CD4-positive, alpha-beta memory T cell (primary cell): ENCODE data around the gene VEZT. TPM values are rescaled to one million over a fixed set of nuclear protein-coding genes. Genes with fewer than 3 reads are reported as not detected.

Experiments used
- CTCF ChIA-PET: fragments of 350-600 bp; sonication (Branson Sonifier 250); formaldehyde crosslinking; loops from one replicate; lab custom pipeline; 2021; ENCODE audit warnings: inconsistent platforms; ENCODE audit not compliant: partially characterized antibody; lab: Charles Lee
- POLR2A ChIA-PET: fragments of 350-600 bp; sonication (Branson Sonifier 250); formaldehyde crosslinking; loops from one replicate; lab custom pipeline; 2021; ENCODE audit not compliant: partially characterized antibody; lab: Charles Lee
- DNase-seq, 5 donors: peaks; one replicate each; pipeline versions ENCODE4 v3.0.0 to v3.0.0-alpha.2; 2020 to 2022; ENCODE audit warnings: mixed read lengths in 1 of 5
- H3K27ac ChIP-seq: one replicate; pipeline ENCODE4 v1.7.0; 2013; ENCODE audit warnings: low read depth, low read length
- H3K27me3 ChIP-seq: 2 replicates; pipeline ENCODE4 v1.7.0; 2013; ENCODE audit warnings: mild to moderate bottlenecking, low read length, moderate library complexity; ENCODE audit not compliant: insufficient read depth
- H3K36me3 ChIP-seq: 2 replicates; pipeline ENCODE4 v1.7.0; 2013; ENCODE audit warnings: mild to moderate bottlenecking, low read length, moderate library complexity; ENCODE audit not compliant: insufficient read depth
- H3K4me1 ChIP-seq: 2 replicates; pipeline ENCODE4 v1.7.0; 2013; ENCODE audit warnings: mild to moderate bottlenecking, low read length, moderate library complexity; ENCODE audit not compliant: insufficient read depth
- H3K4me3 ChIP-seq, 2 donors: one replicate each; pipeline ENCODE4 v1.7.0; 2013; ENCODE audit warnings: low read length in 2 of 2, mild to moderate bottlenecking in 1 of 2
- H3K9me3 ChIP-seq, 2 donors: one replicate each; pipeline ENCODE4 v1.7.0; 2013; ENCODE audit warnings: low read length in 2 of 2, control low read depth in 1 of 2; ENCODE audit not compliant: control insufficient read depth in 1 of 2
- H3K27ac Mint-ChIP-seq, 7 donors: one replicate each; pipeline ENCODE4 v1.8.0; 2020 to 2021; ENCODE audit warnings: mixed read lengths in 7 of 7, mild to moderate bottlenecking in 6 of 7, inconsistent platforms in 3 of 7, moderate library complexity in 3 of 7
- H3K27me3 Mint-ChIP-seq, 2 donors: one replicate each; pipeline ENCODE4 v1.8.0; 2020 to 2021; ENCODE audit warnings: mixed read lengths in 2 of 2
- H3K36me3 Mint-ChIP-seq, 2 donors: one replicate each; pipeline ENCODE4 v1.8.0; 2020 to 2021; ENCODE audit warnings: mixed read lengths in 2 of 2, inconsistent platforms in 1 of 2, mild to moderate bottlenecking in 1 of 2
- H3K4me1 Mint-ChIP-seq, 4 donors: one replicate each; pipeline ENCODE4 v1.8.0; 2020 to 2021; ENCODE audit warnings: mixed read lengths in 4 of 4, mild to moderate bottlenecking in 1 of 4
- H3K4me3 Mint-ChIP-seq, 8 donors: one replicate each; pipeline ENCODE4 v1.8.0; 2020 to 2021; ENCODE audit warnings: mixed read lengths in 8 of 8, mild to moderate bottlenecking in 7 of 8, moderate library complexity in 6 of 8, inconsistent platforms in 3 of 8
- H3K9me3 Mint-ChIP-seq, 8 donors: one replicate each; pipeline ENCODE4 v1.8.0; 2020 to 2021; ENCODE audit warnings: mixed read lengths in 8 of 8, mild to moderate bottlenecking in 5 of 8, inconsistent platforms in 3 of 8, moderate library complexity in 1 of 8
- intact Hi-C: fragments of 100-400 bp; cut with micrococcal nuclease; formaldehyde crosslinking; loops from one replicate; pipeline ENCODE4 v1.15.1; 2023
- polyA plus RNA-seq, 2 donors: library from polyadenylated mRNA; unstranded; fragments of 300-500 nt; fragmentation: Illumina TruSeq; gene quantifications; one replicate each; pipeline ENCODE4 v1.2.3, GENCODE V29; 2021
- total RNA-seq, 2 experiments: library from RNA; stranded (reverse); gene quantifications; one replicate each; pipeline ENCODE4 v1.2.3, GENCODE V29; 2021

The VEZT gene, protein sequence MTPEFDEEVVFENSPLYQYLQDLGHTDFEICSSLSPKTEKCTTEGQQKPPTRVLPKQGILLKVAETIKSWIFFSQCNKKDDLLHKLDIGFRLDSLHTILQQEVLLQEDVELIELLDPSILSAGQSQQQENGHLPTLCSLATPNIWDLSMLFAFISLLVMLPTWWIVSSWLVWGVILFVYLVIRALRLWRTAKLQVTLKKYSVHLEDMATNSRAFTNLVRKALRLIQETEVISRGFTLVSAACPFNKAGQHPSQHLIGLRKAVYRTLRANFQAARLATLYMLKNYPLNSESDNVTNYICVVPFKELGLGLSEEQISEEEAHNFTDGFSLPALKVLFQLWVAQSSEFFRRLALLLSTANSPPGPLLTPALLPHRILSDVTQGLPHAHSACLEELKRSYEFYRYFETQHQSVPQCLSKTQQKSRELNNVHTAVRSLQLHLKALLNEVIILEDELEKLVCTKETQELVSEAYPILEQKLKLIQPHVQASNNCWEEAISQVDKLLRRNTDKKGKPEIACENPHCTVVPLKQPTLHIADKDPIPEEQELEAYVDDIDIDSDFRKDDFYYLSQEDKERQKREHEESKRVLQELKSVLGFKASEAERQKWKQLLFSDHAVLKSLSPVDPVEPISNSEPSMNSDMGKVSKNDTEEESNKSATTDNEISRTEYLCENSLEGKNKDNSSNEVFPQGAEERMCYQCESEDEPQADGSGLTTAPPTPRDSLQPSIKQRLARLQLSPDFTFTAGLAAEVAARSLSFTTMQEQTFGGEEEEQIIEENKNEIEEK
- 10 to 100 TPM; 43.9 to 49.4 TPM for total RNA-seq
- polyA plus RNA-seq, result 10 to 100 TPM; 22.3 to 25.9 TPM

DNA sequence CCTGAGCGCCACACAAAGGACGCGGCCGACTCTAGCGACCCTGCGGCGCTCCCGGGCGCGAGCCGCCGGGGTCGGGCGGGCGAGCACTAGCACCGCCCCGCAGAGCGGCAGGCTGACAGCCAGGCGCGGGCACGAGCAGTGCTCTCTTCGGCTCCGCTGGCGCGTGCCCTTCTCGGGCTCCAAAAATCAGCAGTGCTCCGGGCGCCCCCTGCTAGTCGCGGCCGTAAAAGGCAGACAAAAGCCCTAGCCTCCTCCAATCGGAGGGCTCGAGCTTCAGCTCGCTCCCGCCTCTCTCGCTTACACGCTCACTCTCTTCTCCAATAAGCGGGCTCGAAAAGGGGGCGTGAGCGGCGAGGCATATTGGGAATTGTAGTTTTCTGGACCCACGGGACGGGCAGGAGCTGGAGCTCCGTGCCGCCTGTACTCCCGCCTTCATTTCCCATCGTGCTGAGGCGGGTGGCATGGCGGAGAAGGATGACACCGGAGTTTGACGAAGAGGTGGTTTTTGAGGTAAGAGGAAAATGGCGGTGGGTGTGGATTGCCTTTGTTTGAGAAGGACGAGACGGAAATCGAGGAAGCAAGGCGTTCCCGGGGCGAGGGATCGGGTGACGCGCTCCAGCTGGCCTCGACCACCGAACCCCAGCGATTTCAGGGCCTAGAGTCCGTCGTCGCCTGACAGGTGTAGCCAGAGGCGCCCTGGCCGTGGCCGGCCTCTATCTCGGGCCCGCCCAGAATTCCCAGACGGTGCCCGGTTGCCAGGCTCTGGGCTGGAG, at the start of gene VEZT, which contains the start of gene FGD6:
TSS of gene VEZT (plus strand) at position 431 of the 773 bp plus-strand sequence. CDS start at position 475, 44 bp downstream.
TSS of gene FGD6 (minus strand) at position 91 of the 773 bp plus-strand sequence. CDS start 227 bp downstream, outside the sequence.
- H3K4me1 Mint-ChIP-seq, result peaks cover 23 to 45% (median 34%) of the 10 kb centered on the region in 4 donors

DNA sequence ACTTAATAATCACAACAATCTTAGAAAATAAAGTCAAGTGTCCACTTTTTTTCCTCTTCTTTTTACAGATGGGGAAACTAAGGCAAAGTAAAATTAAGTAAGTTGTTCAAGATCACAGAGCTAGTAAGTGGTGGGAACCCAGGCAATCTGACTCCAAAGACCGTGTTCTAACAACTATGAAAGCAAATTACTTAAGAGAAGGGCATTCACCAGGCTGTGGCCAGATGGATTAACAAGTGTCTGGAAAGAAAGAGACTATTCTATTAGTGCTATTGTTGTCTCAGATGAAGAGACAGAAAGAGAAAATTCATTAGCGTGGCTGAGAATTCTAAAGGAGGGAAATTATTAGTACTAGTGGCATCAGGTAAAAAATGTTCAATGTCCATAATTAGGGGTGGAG, 48.9 kb upstream of the VEZT start:
- H3K4me1 Mint-ChIP-seq, result no peaks in the 10 kb centered on the region
- ChIA-PET CTCF (no interaction called here), POLR2A (no interaction called here)
- H3K9me3 Mint-ChIP-seq, result no peaks in the 10 kb centered on the region
- no peaks in the 10 kb centered on the region for H3K36me3 ChIP-seq
- no peaks in the 10 kb centered on the region for H3K27me3 ChIP-seq
- no peak for DNase-seq
- H3K9me3 ChIP-seq, result no peaks in the 10 kb centered on the region
- no peak overlapping the region for H3K27ac Mint-ChIP-seq
- H3K36me3 Mint-ChIP-seq, result no peaks in the 10 kb centered on the region
- H3K4me3 ChIP-seq, result no peak overlapping the region
- peaks cover 1 to 5% of the 10 kb centered on the region in 2 donors for H3K27me3 Mint-ChIP-seq
- H3K4me3 Mint-ChIP-seq, result no peak overlapping the region
- no peak overlapping the region for H3K27ac ChIP-seq
- intact Hi-C loops, result no loop called here
- no peaks in the 10 kb centered on the region for H3K4me1 ChIP-seq

More for the DNA sequence above, at the start of gene VEZT, which contains the start of gene FGD6:
- peak; percentile 98 to 100 (median 98) for DNase-seq
- Histone ChIP-seq H3K9me3 (no peaks in the 10 kb centered on the region), H3K36me3 (no peaks in the 10 kb centered on the region), H3K27me3 (no peaks in the 10 kb centered on the region), H3K27ac (peak within 1 kb of the TSS; percentile 97), H3K4me1 (peaks cover 34% of the 10 kb centered on the region), H3K4me3 (peak within 1 kb of the TSS; percentile 87 to 97)
- Mint-ChIP-seq H3K27me3 (peaks cover 0 to 1% of the 10 kb centered on the region in 2 donors), H3K4me3 (peak within 1 kb of the TSS; percentile 94 to 100 (median 96)), H3K9me3 (no peaks in the 10 kb centered on the region), H3K27ac (peak within 1 kb of the TSS; percentile 92 to 100 (median 97)), H3K36me3 (peaks cover 0 to 6% of the 10 kb centered on the region in 2 donors)
- POLR2A ChIA-PET, result interaction anchor here (0.6 to 3.5 kb wide), 9 partner anchors 11 to 910 kb away, joined by 3 to 48 read pairs (median 5); partner anchors contain the start of genes CEP83, METAP2, NDUFA12 and NR2C1
- intact Hi-C loops, result loop anchor here (1.0 to 10.0 kb wide), 15 partner anchors 100 to 1775 kb away; partner anchors contain the start of genes AMDHD1, CCDC38, CEP83 and ELK3
- CTCF ChIA-PET, result interaction anchor here (0.8 to 2.3 kb wide), 10 partner anchors 8 to 1750 kb away, joined by 3 to 15 read pairs (median 4); partner anchors contain the start of genes METAP2, NDUFA12 and NR2C1

DNA sequence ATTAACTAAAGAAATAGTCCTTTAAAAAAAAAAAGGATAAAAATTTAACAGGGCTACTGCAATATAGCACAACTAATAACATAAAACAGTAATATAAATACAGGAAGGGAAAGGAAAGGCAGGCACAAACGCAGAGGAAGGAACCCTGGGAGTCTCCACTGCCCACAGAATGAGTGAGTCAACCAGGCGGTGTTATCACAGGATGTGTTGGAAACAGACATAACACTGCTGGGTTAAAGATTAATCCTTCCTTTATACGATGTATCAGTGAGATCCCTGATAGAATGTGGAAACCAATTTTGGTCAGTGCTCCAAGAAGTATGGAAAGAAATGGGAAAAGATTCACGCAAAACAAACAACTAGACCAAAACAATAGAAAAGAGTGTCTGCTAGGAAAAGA, 48.2 kb upstream of the VEZT start:
- intact Hi-C loops, result no loop called here
- Mint-ChIP-seq H3K27ac (no peak overlapping the region), H3K4me1 (no peaks in the 10 kb centered on the region), H3K36me3 (no peaks in the 10 kb centered on the region), H3K9me3 (no peaks in the 10 kb centered on the region), H3K27me3 (peaks cover 1 to 5% of the 10 kb centered on the region in 2 donors), H3K4me3 (no peak overlapping the region)
- no peaks in the 10 kb centered on the region for H3K9me3 ChIP-seq
- H3K4me1 ChIP-seq, result no peaks in the 10 kb centered on the region
- no peak for DNase-seq
- CTCF ChIA-PET, result no interaction called here
- no peak overlapping the region for H3K27ac ChIP-seq
- POLR2A ChIA-PET, result no interaction called here
- H3K27me3 ChIP-seq, result no peaks in the 10 kb centered on the region
- no peaks in the 10 kb centered on the region for H3K36me3 ChIP-seq
- H3K4me3 ChIP-seq, result no peak overlapping the region

DNA sequence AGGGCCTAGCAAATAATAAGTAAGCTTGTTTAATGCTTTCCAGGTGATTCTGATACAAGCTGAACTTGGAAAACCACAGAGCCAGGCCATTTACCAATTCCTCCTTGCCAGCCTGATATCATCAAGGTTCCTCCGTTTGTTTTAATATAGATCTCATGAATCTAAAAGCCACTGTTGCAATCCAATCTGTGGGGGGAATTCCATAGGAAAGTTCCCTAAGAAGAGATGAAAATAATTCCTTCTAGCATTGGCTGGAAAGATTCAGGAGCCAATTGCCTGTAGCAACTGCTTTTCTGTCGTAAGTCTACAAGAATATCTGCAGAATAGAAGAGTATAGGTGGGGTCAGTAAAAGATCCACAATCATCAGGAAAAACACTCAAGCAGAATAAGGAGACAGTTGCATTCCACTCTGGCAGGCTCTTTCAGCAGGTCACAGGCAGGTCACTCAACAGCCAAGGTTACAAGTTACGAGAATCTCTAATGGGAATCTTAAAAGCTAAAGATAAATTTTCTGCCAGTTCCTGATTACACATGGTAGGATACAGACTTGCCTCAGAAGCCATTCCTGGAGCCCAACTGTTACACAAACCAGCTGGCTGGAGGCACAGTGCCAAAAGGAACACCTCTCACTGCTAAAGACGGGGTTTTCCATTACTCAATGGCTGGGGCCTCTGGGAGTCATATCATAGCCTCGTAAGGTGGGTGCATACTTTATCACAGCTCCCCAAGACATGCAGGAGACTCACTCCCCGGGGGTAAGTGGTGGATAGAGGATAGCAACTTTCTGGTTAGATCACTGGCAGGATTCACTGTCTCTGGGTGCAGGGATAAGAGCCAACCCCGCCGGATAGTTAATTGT, 44.0 kb upstream of the VEZT start:
- H3K9me3 Mint-ChIP-seq, result no peaks in the 10 kb centered on the region
- Histone ChIP-seq H3K4me1 (no peaks in the 10 kb centered on the region), H3K9me3 (no peaks in the 10 kb centered on the region), H3K27ac (no peak overlapping the region), H3K36me3 (no peaks in the 10 kb centered on the region), H3K27me3 (no peaks in the 10 kb centered on the region), H3K4me3 (no peak overlapping the region)
- no peak for DNase-seq
- intact Hi-C loops, result no loop called here
- CTCF ChIA-PET, result no interaction called here
- POLR2A ChIA-PET, result no interaction called here
- peaks cover 1 to 5% of the 10 kb centered on the region in 2 donors for H3K27me3 Mint-ChIP-seq
- H3K4me3 Mint-ChIP-seq, result no peak overlapping the region
- H3K36me3 Mint-ChIP-seq, result no peaks in the 10 kb centered on the region
- H3K4me1 Mint-ChIP-seq, result no peaks in the 10 kb centered on the region
- H3K27ac Mint-ChIP-seq, result no peak overlapping the region

DNA sequence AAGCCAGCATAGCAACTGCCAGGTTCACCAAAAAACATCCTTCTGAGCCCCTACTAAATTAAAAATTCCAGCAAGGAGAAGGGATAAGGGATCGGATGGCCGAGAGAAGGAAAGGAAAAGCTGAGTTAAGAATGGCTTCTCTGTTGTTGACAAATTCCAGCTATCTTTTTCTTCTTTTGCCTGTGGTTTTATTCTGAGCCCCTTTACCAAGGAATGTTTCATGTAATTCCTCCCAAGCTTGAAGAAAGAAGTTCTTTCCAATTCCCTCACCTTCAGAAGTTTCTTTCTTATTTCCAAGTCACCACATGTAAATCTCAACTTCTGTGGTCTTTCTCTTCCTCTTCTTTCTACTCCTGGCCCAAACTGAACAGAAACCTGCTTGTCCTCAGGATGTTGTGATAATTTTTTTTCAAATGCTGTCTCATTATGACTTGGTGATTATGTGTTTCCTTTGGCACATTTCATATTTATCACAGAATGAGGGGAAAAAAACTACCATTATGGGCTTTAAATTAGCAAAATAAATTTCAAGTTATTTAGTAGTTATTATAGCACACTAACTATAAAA, 40.3 kb upstream of the VEZT start:
- DNase-seq, result no peak
- no peaks in the 10 kb centered on the region for H3K4me1 ChIP-seq
- no peaks in the 10 kb centered on the region for H3K9me3 Mint-ChIP-seq
- no peaks in the 10 kb centered on the region for H3K36me3 Mint-ChIP-seq
- no peaks in the 10 kb centered on the region for H3K27me3 ChIP-seq
- H3K4me3 Mint-ChIP-seq, result no peak overlapping the region
- no peak overlapping the region for H3K4me3 ChIP-seq
- H3K4me1 Mint-ChIP-seq, result no peaks in the 10 kb centered on the region
- CTCF ChIA-PET, result no interaction called here
- no peaks in the 10 kb centered on the region for H3K9me3 ChIP-seq
- intact Hi-C loops, result no loop called here
- POLR2A ChIA-PET, result no interaction called here
- H3K36me3 ChIP-seq, result no peaks in the 10 kb centered on the region
- peaks cover 0 to 3% of the 10 kb centered on the region in 2 donors for H3K27me3 Mint-ChIP-seq
- no peak overlapping the region for H3K27ac ChIP-seq
- H3K27ac Mint-ChIP-seq, result no peak overlapping the region

DNA sequence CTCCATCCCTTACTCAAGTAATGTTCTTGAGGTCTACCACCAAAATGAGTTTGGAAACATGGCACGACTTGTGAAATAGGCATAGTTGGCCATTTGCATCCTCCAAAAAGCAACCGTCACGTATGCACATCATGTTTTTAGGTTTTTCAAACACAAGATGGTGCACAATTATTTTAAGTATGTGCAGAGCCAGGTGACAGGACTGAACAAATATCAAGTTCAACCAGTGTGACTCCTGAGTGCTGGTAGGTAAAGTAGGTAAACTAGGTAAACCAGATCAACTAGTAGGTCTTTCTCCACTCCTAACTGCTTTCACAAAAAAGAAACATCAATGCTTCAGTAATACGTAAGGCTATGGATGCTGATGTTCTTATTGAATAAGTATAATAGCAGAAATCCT, 39.5 kb upstream of the VEZT start:
- Mint-ChIP-seq H3K9me3 (no peaks in the 10 kb centered on the region), H3K4me3 (no peak overlapping the region), H3K27me3 (peaks cover 0 to 3% of the 10 kb centered on the region in 2 donors), H3K27ac (no peak overlapping the region), H3K4me1 (no peaks in the 10 kb centered on the region), H3K36me3 (no peaks in the 10 kb centered on the region)
- Histone ChIP-seq H3K4me3 (no peak overlapping the region), H3K36me3 (no peaks in the 10 kb centered on the region), H3K4me1 (no peaks in the 10 kb centered on the region), H3K27me3 (no peaks in the 10 kb centered on the region), H3K27ac (no peak overlapping the region), H3K9me3 (no peaks in the 10 kb centered on the region)
- CTCF ChIA-PET, result no interaction called here
- POLR2A ChIA-PET, result no interaction called here
- intact Hi-C loops, result no loop called here
- DNase-seq, result no peak
